Measurements from ENCODE around the gene RASGRF1. TPM values are rescaled to one million over a fixed set of nuclear protein-coding genes. Genes with fewer than 3 reads are reported as not detected.

The RASGRF1 gene
- 10 to 100 TPM in 1 of 4 donors, 1 to 10 TPM in 1, not detected in 2; 5.4 to 73.4 TPM for total RNA-seq

DNA sequence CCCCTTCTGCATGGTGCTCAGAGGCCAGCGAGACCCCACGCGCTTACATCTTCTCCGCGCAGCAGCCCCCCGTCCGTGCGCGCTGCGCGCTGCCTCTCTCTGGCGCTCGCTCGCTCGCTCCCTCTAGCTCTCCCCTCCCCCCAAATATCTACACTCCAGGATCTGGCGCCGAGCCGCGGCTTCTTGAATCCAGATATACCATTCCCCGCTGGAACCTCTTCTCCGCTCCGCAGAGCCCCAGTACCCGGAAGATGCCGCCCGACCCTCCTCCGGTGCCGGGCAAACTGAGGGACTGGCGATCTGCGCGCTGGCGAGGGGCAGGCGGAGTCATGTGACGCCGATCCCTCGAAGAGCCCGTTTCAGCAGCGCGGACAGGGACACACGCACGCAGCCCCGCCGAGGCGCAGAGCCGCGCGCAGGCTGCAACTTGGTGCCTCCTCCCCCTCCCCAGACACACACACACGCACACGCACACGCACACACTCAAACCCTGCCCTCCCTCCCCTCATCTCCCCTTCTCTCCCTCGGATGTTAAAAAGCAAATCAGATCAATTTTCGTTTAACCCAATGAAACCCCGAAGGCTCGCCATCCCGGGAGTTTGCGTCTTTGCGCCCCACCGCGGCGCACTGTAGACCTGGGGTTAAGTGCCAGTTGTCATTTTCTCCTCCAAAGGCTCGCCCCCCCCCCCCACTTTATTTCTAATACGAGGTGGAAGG lies at the start of gene RASGRF1:
Gene RASGRF1, minus strand, starts transcription at position 294 of the 717 bp plus-strand sequence. Its CDS starts 282 bp downstream, at position 12.
- Histone ChIP-seq H3K4me1 (peaks cover 0 to 14% (median 0%) of the 10 kb centered on the region in 4 donors), H3K27me3 (peaks cover 0 to 20% of the 10 kb centered on the region in 2 donors), H3K4me3 (peak within 1 kb of the TSS in 1 of 4 donors; percentile 3), H3K27ac (no peak within 1 kb of the TSS), H3K36me3 (no peaks in the 10 kb centered on the region), H3K9me3 (no peaks in the 10 kb centered on the region)
- peak in 1 of 3 donors; percentile 17 for DNase-seq
- TF ChIP-seq CTCF (IDR thresholded peaks at IDR 0.05) (no peak), POLR2A (IDR thresholded peaks at IDR 0.05) (no peak)

DNA sequence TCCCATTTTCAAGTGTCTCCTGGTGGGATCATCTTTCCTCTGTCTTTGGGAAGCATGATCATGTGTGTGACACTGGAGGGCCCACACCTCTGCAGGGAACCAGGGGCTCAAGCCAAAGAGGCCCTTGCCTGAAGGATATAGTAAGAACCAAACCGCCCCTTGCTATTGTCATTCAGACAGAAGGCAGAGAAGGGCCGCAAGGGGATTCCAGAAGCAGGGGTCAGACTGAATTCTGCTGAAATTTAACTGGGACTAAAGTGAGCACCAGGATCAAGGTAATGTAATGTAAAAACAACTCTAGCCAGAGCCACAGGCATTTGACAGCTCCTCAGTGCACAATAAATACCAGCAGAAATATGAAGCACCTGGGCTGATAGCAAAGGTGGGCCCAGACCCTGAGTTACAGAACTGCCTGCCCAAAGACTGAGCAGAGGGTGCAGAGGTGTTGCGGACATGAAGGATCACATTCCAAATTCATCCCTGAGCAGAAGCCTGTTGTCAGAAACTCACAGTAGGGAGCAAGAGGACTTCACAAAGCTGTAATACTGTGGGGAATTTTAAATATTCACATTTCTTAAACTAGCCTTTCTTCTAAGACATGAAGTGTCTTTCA lies 46.0 kb upstream of the RASGRF1 start:
- H3K36me3 ChIP-seq: no peaks in the 10 kb centered on the region
- H3K4me1 ChIP-seq: no peaks in the 10 kb centered on the region
- no peaks in the 10 kb centered on the region for H3K27me3 ChIP-seq
- H3K4me3 ChIP-seq: no peak overlapping the region
- TF ChIP-seq POLR2A (IDR thresholded peaks at IDR 0.05): no peak
- no peak for TF ChIP-seq CTCF (IDR thresholded peaks at IDR 0.05)
- H3K27ac ChIP-seq: no peak overlapping the region
- no peaks in the 10 kb centered on the region for H3K9me3 ChIP-seq
- no peak for DNase-seq

- Histone ChIP-seq H3K9me3 (no peaks in the 10 kb centered on the region), H3K27me3 (no peaks in the 10 kb centered on the region), H3K4me3 (no peak overlapping the region), H3K4me1 (no peaks in the 10 kb centered on the region), H3K27ac (no peak overlapping the region), H3K36me3 (no peaks in the 10 kb centered on the region)
- TF ChIP-seq CTCF (IDR thresholded peaks at IDR 0.05) (no peak), POLR2A (IDR thresholded peaks at IDR 0.05) (no peak)
- no peak for DNase-seq
These were observed 42.7 kb upstream of the RASGRF1 start for GRCh38 chr15:79133309-79133708.

- H3K4me1 ChIP-seq: no peaks in the 10 kb centered on the region
- no peak overlapping the region for H3K27ac ChIP-seq
- H3K4me3 ChIP-seq: no peak overlapping the region
- H3K36me3 ChIP-seq: no peaks in the 10 kb centered on the region
- no peak for DNase-seq
- TF ChIP-seq CTCF (IDR thresholded peaks at IDR 0.05) (no peak), POLR2A (IDR thresholded peaks at IDR 0.05) (no peak)
- no peaks in the 10 kb centered on the region for H3K9me3 ChIP-seq
- no peaks in the 10 kb centered on the region for H3K27me3 ChIP-seq
These were observed 42.2 kb upstream of the RASGRF1 start for GRCh38 chr15:79132770-79133169.

GRCh38 chr15:79132361-79132760 lies 41.8 kb upstream of the RASGRF1 start:
- TF ChIP-seq POLR2A (IDR thresholded peaks at IDR 0.05) (no peak), CTCF (IDR thresholded peaks at IDR 0.05) (no peak)
- Histone ChIP-seq H3K4me1 (no peaks in the 10 kb centered on the region), H3K27me3 (no peaks in the 10 kb centered on the region), H3K27ac (no peak overlapping the region), H3K4me3 (no peak overlapping the region), H3K36me3 (no peaks in the 10 kb centered on the region), H3K9me3 (no peaks in the 10 kb centered on the region)
- DNase-seq: no peak
